ENCODE data around the gene OSBP2. TPM values are rescaled to one million over a fixed set of nuclear protein-coding genes. Genes with fewer than 3 reads are reported as not detected.

OSBP2 gene
- total RNA-seq, 1 donor from 2014 or later, result 0.35 TPM

- intact Hi-C loops (cut with micrococcal nuclease), result loop anchor here (10.0 kb wide), 1 partner anchor 423 kb away; the partner anchor contains the start of gene SMTN
- no peaks in the 10 kb centered on the region for H3K9me3 Mint-ChIP-seq
Measured at GRCh38 chr22:30662040-30662439, 32.6 kb upstream of the OSBP2 start.

GRCh38 chr22:30664798-30665197, 29.9 kb upstream of the OSBP2 start:
- intact Hi-C loops (cut with micrococcal nuclease), result loop anchor here (10.0 kb wide), 1 partner anchor 420 kb away; the partner anchor contains the start of gene SMTN
- Mint-ChIP-seq H3K4me3 (no peak overlapping the region), H3K27me3 (no peaks in the 10 kb centered on the region), H3K9me3 (no peaks in the 10 kb centered on the region), H3K36me3 (ENCODE audit: low read depth) (peaks cover 43% of the 10 kb centered on the region), H3K4me1 (peaks cover 18% of the 10 kb centered on the region), H3K27ac (no peak overlapping the region)
- no peak for TF ChIP-seq CTCF (IDR thresholded peaks at IDR 0.05)
- CTCF ChIA-PET, result no interaction called here
- POLR2A ChIA-PET, result no interaction called here
- ATAC-seq (ENCODE audit: low read depth) (no peak), DNase-seq (no peak)

More at GRCh38 chr22:30662040-30662439, 32.6 kb upstream of the OSBP2 start:
- H3K4me3 Mint-ChIP-seq, result no peak overlapping the region
- ChIA-PET POLR2A (interaction anchor here (1.1 kb wide), 1 partner anchor 12 kb away, joined by 8 read pairs; no protein-coding TSS in a partner anchor), CTCF (no interaction called here)
- ATAC-seq (ENCODE audit: low read depth) (no peak), DNase-seq (no peak)
- peaks cover 12% of the 10 kb centered on the region for H3K4me1 Mint-ChIP-seq
- no peak overlapping the region for H3K27ac Mint-ChIP-seq
- TF ChIP-seq CTCF (IDR thresholded peaks at IDR 0.05), result no peak
- peaks cover 52% of the 10 kb centered on the region for H3K36me3 Mint-ChIP-seq (ENCODE audit: low read depth)
- H3K27me3 Mint-ChIP-seq, result no peaks in the 10 kb centered on the region

GRCh38 chr22:30665266-30665665, 29.4 kb upstream of the OSBP2 start:
- DNase-seq (no peak), ATAC-seq (ENCODE audit: low read depth) (no peak)
- Mint-ChIP-seq H3K9me3 (no peaks in the 10 kb centered on the region), H3K27ac (no peak overlapping the region), H3K4me3 (no peak overlapping the region), H3K27me3 (no peaks in the 10 kb centered on the region), H3K36me3 (ENCODE audit: low read depth) (peaks cover 38% of the 10 kb centered on the region), H3K4me1 (peaks cover 18% of the 10 kb centered on the region)
- ChIA-PET POLR2A (no interaction called here), CTCF (no interaction called here)
- no peak for TF ChIP-seq CTCF (IDR thresholded peaks at IDR 0.05)
- intact Hi-C loops (cut with micrococcal nuclease), result loop anchor here (10.0 kb wide), 1 partner anchor 420 kb away; the partner anchor contains the start of gene SMTN

- intact Hi-C loops (cut with micrococcal nuclease), result loop anchor here (10.0 kb wide), 1 partner anchor 419 kb away; the partner anchor contains the start of gene SMTN
- no peaks in the 10 kb centered on the region for H3K9me3 Mint-ChIP-seq
Measured at GRCh38 chr22:30665786-30666185, 28.9 kb upstream of the OSBP2 start.

GRCh38 chr22:30667107-30667493, 27.6 kb upstream of the OSBP2 start:
- peaks cover 29% of the 10 kb centered on the region for H3K36me3 Mint-ChIP-seq (ENCODE audit: low read depth)
- ChIA-PET CTCF (no interaction called here), POLR2A (interaction anchor here (0.6 to 2.0 kb wide), 2 partner anchors 32 to 986 kb away, joined by 3 to 9 read pairs; no protein-coding TSS in a partner anchor)
- TF ChIP-seq CTCF (IDR thresholded peaks at IDR 0.05), result no peak
- intact Hi-C loops (cut with micrococcal nuclease), result loop anchor here (1.0 to 10.0 kb wide), 5 partner anchors 18 to 418 kb away; partner anchors contain the start of genes PES1, SLC35E4, SMTN and TUG1
- H3K27ac Mint-ChIP-seq, result peak overlapping the region; percentile 86
- peak; percentile 2 for ATAC-seq (ENCODE audit: low read depth)
- H3K4me1 Mint-ChIP-seq, result peaks cover 18% of the 10 kb centered on the region
- DNase-seq, result no peak
- H3K9me3 Mint-ChIP-seq, result no peaks in the 10 kb centered on the region
- H3K27me3 Mint-ChIP-seq, result no peaks in the 10 kb centered on the region
- peak overlapping the region; percentile 97 for H3K4me3 Mint-ChIP-seq

More at GRCh38 chr22:30665786-30666185, 28.9 kb upstream of the OSBP2 start:
- ATAC-seq (ENCODE audit: low read depth) (no peak), DNase-seq (no peak)
- H3K27me3 Mint-ChIP-seq, result no peaks in the 10 kb centered on the region
- H3K4me1 Mint-ChIP-seq, result peaks cover 18% of the 10 kb centered on the region
- no peak for TF ChIP-seq CTCF (IDR thresholded peaks at IDR 0.05)
- H3K27ac Mint-ChIP-seq, result no peak overlapping the region
- peaks cover 35% of the 10 kb centered on the region for H3K36me3 Mint-ChIP-seq (ENCODE audit: low read depth)
- CTCF ChIA-PET, result no interaction called here
- no peak overlapping the region for H3K4me3 Mint-ChIP-seq
- POLR2A ChIA-PET, result no interaction called here
